ENCODE results near the gene LSM11.
A peak's percentile ranks its signal among the peaks of the same experiment; 100 is the strongest.

LSM11 gene

GRCh38 chr5:157778121-157778805 is 34.8 kb downstream of the LSM11 start:
- peak; percentile 80 for DNase-seq

- DNase-seq: no peak
Observed at GRCh38 chr5:157779221-157779620, 35.7 kb downstream of the LSM11 start.

- no peak for DNase-seq
Observed at GRCh38 chr5:157785801-157786200, 42.3 kb downstream of the LSM11 start.

GRCh38 chr5:157793301-157793700 is 49.8 kb downstream of the LSM11 start:
- DNase-seq: no peak

GRCh38 chr5:157799578-157799977 is 56.1 kb downstream of the LSM11 start:
- no peak for DNase-seq

GRCh38 chr5:157800137-157800536 is 56.6 kb downstream of the LSM11 start:
- no peak for DNase-seq

GRCh38 chr5:157802736-157803135 is 59.2 kb downstream of the LSM11 start:
- no peak for DNase-seq

- DNase-seq: no peak
Observed at GRCh38 chr5:157808043-157808442, 64.5 kb downstream of the LSM11 start.

Measured in NCI-H1092 (cell line).